Lung (tissue), 12 donors: Measurements from ENCODE around the gene MTARC2. TPM values are rescaled to one million over a fixed set of nuclear protein-coding genes. Genes with fewer than 3 reads are reported as not detected.

ENCODE experiments used
- ATAC-seq: fragments of 200-7000 bp; cut with Tn5 transposase; one replicate; pipeline ENCODE4 v1.9.1; 2020; ENCODE audit warnings: moderate number of reproducible peaks; ENCODE audit not compliant: insufficient read depth, low FRiP score
- DNase-seq, 3 donors: peaks; one replicate each; pipeline ENCODE4 v3.0.0-alpha.2; 2013 to 2017
- H3K27ac ChIP-seq, 2 donors: one replicate each; pipeline ENCODE4 v1.5.1; 2013; ENCODE audit warnings: mild to moderate bottlenecking in 2 of 2, moderate library complexity in 2 of 2, control low read depth in 1 of 2, inconsistent platforms in 1 of 2, low read depth in 1 of 2, low read length in 1 of 2
- H3K27me3 ChIP-seq, 3 donors: one replicate each; pipeline ENCODE4 v1.5.1; 2013; ENCODE audit warnings: low read length in 2 of 3; ENCODE audit not compliant: control insufficient read depth in 3 of 3, insufficient read depth in 3 of 3
- H3K36me3 ChIP-seq, 4 donors: one replicate each; pipeline ENCODE4 v1.5.1; 2013; ENCODE audit warnings: low read length in 4 of 4, mild to moderate bottlenecking in 1 of 4, moderate library complexity in 1 of 4; ENCODE audit not compliant: control insufficient read depth in 4 of 4, insufficient read depth in 4 of 4
- H3K4me1 ChIP-seq, 5 donors: one replicate each; pipeline ENCODE4 v1.5.1; 2013; ENCODE audit warnings: low read length in 5 of 5, mild to moderate bottlenecking in 2 of 5, moderate library complexity in 1 of 5; ENCODE audit not compliant: control insufficient read depth in 5 of 5, insufficient read depth in 5 of 5
- H3K4me3 ChIP-seq: one replicate; pipeline ENCODE4 v1.5.1; 2013; ENCODE audit warnings: mild to moderate bottlenecking, control low read depth, moderate library complexity
- H3K9ac ChIP-seq, 2 donors: one replicate each; pipeline ENCODE4 v1.5.1; 2013; ENCODE audit warnings: low read length in 2 of 2, control low read depth in 1 of 2; ENCODE audit not compliant: insufficient read depth in 1 of 2
- H3K9me3 ChIP-seq, 4 donors: one replicate each; pipeline ENCODE4 v1.5.1; 2013; ENCODE audit warnings: low read length in 3 of 4, mild to moderate bottlenecking in 1 of 4, moderate library complexity in 1 of 4; ENCODE audit not compliant: control insufficient read depth in 4 of 4, insufficient read depth in 3 of 4
- WGBS, 2 donors: extraction: QIAGEN DNeasy Blood & Tissue Kit; methylation state at CpG; one replicate each; pipeline ENCODE4 v1.1.7; 2013; 5-methylcytosine and 5-hydroxymethylcytosine counted together
- polyA plus RNA-seq, 2 donors: library from polyadenylated mRNA; stranded (reverse); fragments of 200-250 nt; gene quantifications; one replicate each; pipeline ENCODE4 v1.2.1, GENCODE V29; 2013
- total RNA-seq, 2 donors: library from RNA; depleted of rRNA in 1 of 2; stranded (reverse); fragments of >200 nt in 1 of 2; gene quantifications; one replicate each; pipeline ENCODE4 v1.2.1, GENCODE V29; 2014 to 2021
- TF ChIP-seq, protein P1 (sequence below): IDR thresholded peaks from 2 replicates; pipeline ENCODE4 v1.5.1; 2012; ENCODE audit warnings: mild to moderate bottlenecking; ENCODE audit errors: control extremely low read depth, extremely low read depth
- donor health status: control.
- donor health status: control.
- donor health status: Bipolar disorder and iron deficiency.
- donor health status: healthy.
- donor health status: DM: yes; HTN: yes; CAD: no.

MTARC2 gene
- total and polyA plus RNA-seq, 4 donors = 21.4 to 49.9 (median 39.5) TPM

DNA sequence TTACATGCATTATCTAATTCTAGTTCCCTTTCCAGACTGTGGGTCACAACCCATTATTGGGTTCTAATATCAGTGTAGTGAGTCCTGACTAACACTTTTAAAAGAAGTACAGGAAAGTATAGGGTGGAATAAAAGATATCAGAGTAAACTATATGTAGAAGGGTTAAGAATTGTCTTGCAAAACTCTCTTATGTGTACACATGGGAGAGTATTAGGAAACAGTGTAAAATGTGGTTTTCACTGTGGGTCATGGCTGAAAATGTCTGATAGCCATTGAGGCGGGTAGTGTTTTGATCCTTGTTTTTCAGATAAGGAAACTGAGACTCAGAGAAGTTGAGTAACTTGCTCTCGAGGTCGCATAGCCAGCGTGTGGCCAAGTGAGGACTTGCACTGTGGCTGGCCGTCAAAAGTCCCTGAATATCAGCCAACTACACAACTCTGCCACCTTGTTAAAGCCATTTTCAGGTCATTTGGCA lies 20.0 kb downstream of the MTARC2 start:
- no peak overlapping the region for H3K9ac ChIP-seq
- WGBS, 2 donors = 25 to 47% methylated on average over 5 of the region's 5 CpGs
- peaks cover 2 to 28% (median 22%) of the 10 kb centered on the region in 4 donors for H3K36me3 ChIP-seq
- H3K4me1 ChIP-seq = peaks cover 0 to 48% (median 4%) of the 10 kb centered on the region in 5 donors
- H3K9me3 ChIP-seq = no peaks in the 10 kb centered on the region
- ATAC-seq (peak; percentile 35), DNase-seq (no peak)
- no peaks in the 10 kb centered on the region for H3K27me3 ChIP-seq
- peak overlapping the region; percentile 43 to 67 for H3K27ac ChIP-seq
- no peak overlapping the region for H3K4me3 ChIP-seq
- TF ChIP-seq, protein P1, sequence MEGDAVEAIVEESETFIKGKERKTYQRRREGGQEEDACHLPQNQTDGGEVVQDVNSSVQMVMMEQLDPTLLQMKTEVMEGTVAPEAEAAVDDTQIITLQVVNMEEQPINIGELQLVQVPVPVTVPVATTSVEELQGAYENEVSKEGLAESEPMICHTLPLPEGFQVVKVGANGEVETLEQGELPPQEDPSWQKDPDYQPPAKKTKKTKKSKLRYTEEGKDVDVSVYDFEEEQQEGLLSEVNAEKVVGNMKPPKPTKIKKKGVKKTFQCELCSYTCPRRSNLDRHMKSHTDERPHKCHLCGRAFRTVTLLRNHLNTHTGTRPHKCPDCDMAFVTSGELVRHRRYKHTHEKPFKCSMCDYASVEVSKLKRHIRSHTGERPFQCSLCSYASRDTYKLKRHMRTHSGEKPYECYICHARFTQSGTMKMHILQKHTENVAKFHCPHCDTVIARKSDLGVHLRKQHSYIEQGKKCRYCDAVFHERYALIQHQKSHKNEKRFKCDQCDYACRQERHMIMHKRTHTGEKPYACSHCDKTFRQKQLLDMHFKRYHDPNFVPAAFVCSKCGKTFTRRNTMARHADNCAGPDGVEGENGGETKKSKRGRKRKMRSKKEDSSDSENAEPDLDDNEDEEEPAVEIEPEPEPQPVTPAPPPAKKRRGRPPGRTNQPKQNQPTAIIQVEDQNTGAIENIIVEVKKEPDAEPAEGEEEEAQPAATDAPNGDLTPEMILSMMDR = no peak

DNA sequence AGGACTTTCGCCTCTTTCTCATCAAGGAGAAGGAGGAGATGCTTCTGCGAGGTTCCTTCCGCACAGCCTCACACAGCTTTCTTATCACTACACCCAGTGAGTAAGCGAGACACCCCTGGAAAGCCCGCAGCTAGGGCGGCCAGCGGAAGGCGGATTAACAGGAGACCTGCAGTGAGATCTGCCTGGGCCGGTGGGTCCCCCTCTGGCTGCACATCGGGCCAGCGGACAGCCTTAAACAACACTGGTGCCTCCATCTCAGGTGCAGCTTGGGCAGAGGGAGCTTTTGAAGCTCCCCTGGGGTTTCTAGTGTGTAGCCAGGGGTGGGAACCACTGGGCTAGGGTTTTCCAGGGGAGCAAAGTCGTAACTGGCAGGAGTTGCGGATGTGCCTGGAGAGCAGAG lies 21.1 kb downstream of the MTARC2 start:
- 97 to 98% methylated on average over 13 of the region's 13 CpGs for WGBS, 2 donors
- H3K27me3 ChIP-seq = no peaks in the 10 kb centered on the region
- no peak for ATAC-seq
- no peak overlapping the region for H3K9ac ChIP-seq
- no peak overlapping the region for H3K27ac ChIP-seq
- DNase-seq = no peak
- peaks cover 0 to 48% (median 4%) of the 10 kb centered on the region in 5 donors for H3K4me1 ChIP-seq
- H3K4me3 ChIP-seq = no peak overlapping the region
- TF ChIP-seq, protein P1 = no peak
- H3K36me3 ChIP-seq = peaks cover 2 to 27% (median 19%) of the 10 kb centered on the region in 4 donors
- H3K9me3 ChIP-seq = no peaks in the 10 kb centered on the region

DNA sequence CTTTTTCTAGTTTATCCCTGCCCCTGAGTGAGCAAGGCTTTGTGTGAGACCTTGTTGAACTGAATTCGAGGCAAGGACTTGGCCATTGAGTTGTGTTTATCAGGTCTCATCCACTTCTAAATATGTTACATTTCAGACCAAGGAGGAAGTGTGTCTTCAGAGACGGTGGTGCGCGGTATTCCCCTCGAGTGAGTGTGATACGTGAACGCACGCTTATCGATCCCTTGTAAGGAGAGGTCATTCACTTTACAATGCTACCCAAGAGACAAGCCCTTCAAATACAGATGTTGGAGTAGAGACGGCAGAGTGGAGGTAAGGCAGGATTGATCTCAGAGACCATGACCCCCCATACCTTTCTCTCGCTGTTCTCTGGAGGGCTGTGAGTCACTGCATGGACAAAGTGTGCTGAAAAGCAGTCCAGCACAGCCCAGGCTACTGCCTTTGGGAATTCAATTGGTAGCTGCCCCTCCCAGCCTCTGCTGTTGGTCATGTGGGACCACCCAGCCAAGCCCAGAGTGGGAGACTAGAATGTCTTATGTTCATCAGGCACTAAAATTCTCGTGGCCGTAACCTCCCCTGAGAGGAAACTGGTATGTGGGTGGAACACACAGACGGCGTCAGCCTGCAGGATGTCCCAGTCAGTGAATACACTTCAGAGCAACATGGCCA lies 22.3 kb downstream of the MTARC2 start:
- no peak for DNase-seq
- no peak overlapping the region for H3K9ac ChIP-seq
- no peak for ATAC-seq
- no peaks in the 10 kb centered on the region for H3K27me3 ChIP-seq
- no peak overlapping the region for H3K27ac ChIP-seq
- no peak overlapping the region for H3K4me3 ChIP-seq
- TF ChIP-seq, protein P1 = no peak
- H3K4me1 ChIP-seq = peaks cover 0 to 40% (median 0%) of the 10 kb centered on the region in 5 donors
- H3K9me3 ChIP-seq = no peaks in the 10 kb centered on the region
- H3K36me3 ChIP-seq = peaks cover 2 to 27% (median 15%) of the 10 kb centered on the region in 4 donors
- 87 to 90% methylated on average over 15 of the region's 15 CpGs for WGBS, 2 donors
